HG03575 (cell line): ENCODE data around the gene GLRX5.

Experiments used
- ATAC-seq: cut with Tn5 transposase; IDR thresholded peaks from one replicate; pipeline ENCODE4 v1.9.1; 2021; ENCODE audit not compliant: unreplicated experiment, insufficient number of reproducible peaks, low FRiP score; ENCODE audit errors: extremely low read depth

Gene GLRX5

GRCh38 chr14:95527387-95528002 lies 7.4 kb upstream of the GLRX5 start:
- no peak for ATAC-seq

DNA sequence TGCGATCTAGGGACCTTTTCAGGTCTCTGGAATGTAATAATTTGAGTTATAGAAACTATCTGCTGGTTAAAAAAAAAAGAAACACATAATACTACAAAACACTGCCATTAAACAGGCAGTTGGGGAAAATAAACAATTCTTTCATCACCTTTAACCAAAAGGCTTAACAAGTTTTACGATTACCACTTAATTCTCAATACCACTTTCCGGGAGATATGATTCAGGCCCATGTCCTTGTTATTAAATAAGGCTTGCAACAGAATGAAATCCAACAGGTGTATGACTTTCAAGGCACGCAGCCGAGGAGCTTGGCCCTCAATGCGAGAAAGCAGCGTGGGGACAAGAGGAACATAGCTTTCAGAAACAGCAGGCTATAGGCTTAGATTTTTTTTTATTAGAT lies 5.6 kb upstream of the GLRX5 start:
- no peak for ATAC-seq

- no peak for ATAC-seq
Observed at GRCh38 chr14:95530473-95531276, 4.2 kb upstream of the GLRX5 start.

GRCh38 chr14:95531473-95531872 lies 3.4 kb upstream of the GLRX5 start:
- ATAC-seq: no peak

DNA sequence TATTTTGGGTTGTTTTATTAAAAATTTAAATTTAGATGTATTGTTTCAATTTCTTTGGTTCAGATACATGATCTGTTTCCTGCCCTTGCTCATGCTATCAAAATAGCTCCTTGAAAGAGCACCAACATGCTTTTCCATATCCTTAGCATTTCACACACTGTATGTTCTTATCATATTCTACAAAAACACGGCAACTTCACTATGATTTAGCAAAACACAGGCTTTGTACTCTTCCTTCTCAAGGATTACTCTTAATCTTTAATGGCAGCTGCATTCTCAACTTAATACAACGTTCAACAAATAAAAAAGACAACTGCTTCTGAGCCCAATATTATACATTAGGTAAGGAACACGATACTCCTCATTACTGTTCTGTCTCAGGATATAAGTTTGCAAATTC lies 2.9 kb upstream of the GLRX5 start:
- ATAC-seq: no peak

GRCh38 chr14:95533391-95533821 lies 1.4 kb upstream of the GLRX5 start:
- no peak for ATAC-seq

GRCh38 chr14:95533822-95534221 lies 1.0 kb upstream of the GLRX5 start:
- ATAC-seq: no peak

DNA sequence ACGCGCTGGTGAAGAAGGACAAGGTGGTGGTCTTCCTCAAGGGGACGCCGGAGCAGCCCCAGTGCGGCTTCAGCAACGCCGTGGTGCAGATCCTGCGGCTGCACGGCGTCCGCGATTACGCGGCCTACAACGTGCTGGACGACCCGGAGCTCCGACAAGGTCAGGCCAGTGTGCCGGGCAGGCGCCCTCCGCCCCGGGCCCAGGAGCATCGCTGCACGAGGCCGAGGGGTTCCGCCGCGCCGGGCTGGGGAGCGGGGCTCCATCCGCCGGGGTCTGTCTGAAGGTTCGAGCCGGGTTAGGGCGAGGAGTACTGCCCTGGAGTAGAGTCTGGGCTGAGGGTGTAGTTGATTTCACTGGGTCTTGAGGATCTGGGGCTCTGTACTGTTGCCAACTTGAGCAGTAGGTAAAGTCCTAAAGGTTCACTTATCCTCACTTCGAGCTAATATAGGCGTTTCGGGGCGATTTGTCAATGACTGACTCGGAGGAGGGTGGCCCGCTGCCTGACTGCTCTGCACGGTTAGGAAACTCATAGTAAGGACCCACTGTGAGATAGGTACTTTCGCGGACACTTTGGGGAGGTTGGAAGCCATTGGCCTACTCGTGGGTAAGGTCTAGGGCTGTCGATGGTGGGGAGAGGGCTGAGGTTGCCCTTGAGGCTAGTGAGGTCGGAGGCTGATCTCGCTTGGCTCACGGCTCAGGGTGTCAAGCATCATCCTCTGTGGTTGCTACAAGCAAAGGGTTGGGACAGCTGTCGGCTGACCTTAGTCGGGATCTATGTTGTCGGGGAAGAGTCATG lies 574 bp downstream of the GLRX5 start:
- no peak for ATAC-seq

- ATAC-seq: no peak
Observed at GRCh38 chr14:95536036-95536593, 1.3 kb downstream of the GLRX5 start.

DNA sequence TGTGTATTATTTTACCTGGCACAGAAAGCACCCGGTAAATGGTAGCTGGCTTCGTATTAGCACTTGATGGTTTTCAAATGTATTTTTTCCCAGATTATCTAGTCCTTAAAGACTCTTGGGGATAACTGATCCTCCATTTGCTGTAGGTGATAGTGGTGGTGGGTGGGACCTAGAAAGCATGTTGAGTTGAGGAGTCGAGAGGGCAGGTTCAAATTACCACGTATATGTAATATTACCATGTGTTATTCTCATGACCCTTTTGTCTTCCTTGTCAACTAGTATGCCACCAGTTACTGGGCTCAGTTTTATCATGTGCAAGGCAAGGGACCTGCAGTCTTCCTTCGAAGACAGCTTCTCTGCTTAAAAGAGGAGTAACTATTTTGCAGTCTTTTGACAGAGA lies 1.8 kb downstream of the GLRX5 start:
- no peak for ATAC-seq

GRCh38 chr14:95537298-95538089 lies 2.6 kb downstream of the GLRX5 start:
- no peak for ATAC-seq

GRCh38 chr14:95538801-95539509 lies 4.1 kb downstream of the GLRX5 start:
- ATAC-seq: no peak

DNA sequence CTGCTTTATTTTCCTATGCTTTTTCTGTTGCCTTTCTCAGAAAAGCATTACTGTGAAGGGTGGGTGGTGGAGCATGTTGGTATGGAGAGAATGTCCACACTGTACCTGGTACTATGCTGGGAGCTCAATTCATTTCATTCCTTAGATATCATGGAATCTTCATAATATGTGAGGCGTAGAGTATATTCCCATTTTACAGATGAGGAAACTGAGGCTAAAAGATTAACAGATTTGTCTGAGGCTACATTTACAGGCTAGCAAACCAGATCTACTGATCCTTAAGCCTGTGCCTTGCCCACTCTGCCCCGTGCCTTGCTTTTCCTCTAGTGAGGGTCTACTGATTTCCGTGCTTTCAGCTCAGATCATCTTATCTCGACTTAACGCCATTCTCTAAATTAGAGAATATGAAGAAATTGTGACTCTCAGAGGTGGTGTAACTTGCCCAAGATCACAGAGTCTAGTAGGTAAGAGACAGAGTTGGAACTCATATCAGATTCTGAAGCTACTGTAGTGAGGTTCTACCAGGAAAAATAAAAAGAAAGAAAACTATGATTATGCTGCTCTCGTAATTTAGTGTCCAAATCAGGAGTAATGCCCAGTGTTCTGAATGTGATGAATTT lies 5.5 kb downstream of the GLRX5 start:
- ATAC-seq: no peak

- no peak for ATAC-seq
Observed at GRCh38 chr14:95541346-95541745, 6.5 kb downstream of the GLRX5 start.

- ATAC-seq: no peak
Observed at GRCh38 chr14:95541932-95542930, 7.4 kb downstream of the GLRX5 start.

- ATAC-seq: no peak
Observed at GRCh38 chr14:95543021-95543420, 8.2 kb downstream of the GLRX5 start.

DNA sequence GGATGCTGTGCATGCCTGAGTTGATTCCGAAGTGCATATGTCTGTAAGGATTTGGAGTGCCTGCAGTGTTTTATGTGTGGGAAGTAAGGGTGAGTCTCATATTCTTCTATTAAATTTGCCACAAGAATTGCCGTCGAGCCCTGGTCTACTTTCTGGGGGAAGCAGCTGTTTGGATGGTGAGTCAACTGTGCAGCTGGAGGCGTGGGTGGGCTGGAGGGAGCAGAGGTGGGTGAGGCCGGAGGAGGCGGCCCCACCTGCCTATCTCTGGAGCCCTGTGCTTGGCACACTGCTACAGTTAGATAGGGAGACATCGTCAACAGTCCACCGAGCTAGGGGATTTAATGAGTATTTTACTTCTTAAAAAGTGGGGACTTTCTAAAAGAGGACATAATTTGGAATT lies 9.7 kb downstream of the GLRX5 start:
- ATAC-seq: no peak
